Body of pancreas (tissue), 4 donors: ENCODE data around the gene PFDN1. TPM values are rescaled to one million over a fixed set of nuclear protein-coding genes. Genes with fewer than 3 reads are reported as not detected.
"Not testable (repeated sequence)": the region's sequence is repeated elsewhere in the genome, so short reads cannot be mapped to it uniquely, and the experiment has no call there.

Experiments
- ATAC-seq: fragments of 150-250 bp; one replicate; pipeline ENCODE4 v1.9.1; 2016
- DNase-seq, 4 donors: peaks; one replicate each; pipeline ENCODE4 v3.0.0-alpha.2; 2019
- H3K27ac ChIP-seq, 4 donors: fragments of 200-600 bp; sonication (generic); 1 replicate in 3 of 4; 2 replicates in 1 of 4; pipeline versions ENCODE4 v1.5.1 to v1.6.1; 2016 to 2019; ENCODE audit warnings: mild to moderate bottlenecking in 1 of 4, mixed read lengths in 1 of 4, moderate library complexity in 1 of 4
- H3K27me3 ChIP-seq, 2 donors: fragments of 200-600 bp; sonication (generic); one replicate each; pipeline ENCODE4 v1.6.0; 2016; ENCODE audit warnings: mild to moderate bottlenecking in 1 of 2
- H3K36me3 ChIP-seq, 2 donors: fragments of 200-600 bp; sonication (generic); replicated peaks in 1 of 2; 2 replicates each; pipeline ENCODE4 v1.5.1; 2016; ENCODE audit warnings: low read depth in 2 of 2; ENCODE audit not compliant: insufficient read depth in 1 of 2
- H3K4me1 ChIP-seq: fragments of 200-600 bp; sonication (generic); one replicate; pipeline ENCODE4 v1.6.0; 2016
- H3K4me3 ChIP-seq, 2 donors: fragments of 200-600 bp; sonication (generic); 1 replicate in 1 of 2; 2 replicates in 1 of 2; pipeline ENCODE4 v1.5.1; 2016 to 2019
- H3K9me3 ChIP-seq, 3 donors: fragments of 200-600 bp; sonication (generic); 1 replicate in 2 of 3; 2 replicates in 1 of 3; pipeline ENCODE4 v1.5.1; 2016
- POLR2A ChIP-seq, 3 donors: fragments of 450-650 bp; IDR thresholded peaks; one replicate each; pipeline ENCODE4 v1.6.1; 2016; ENCODE audit warnings: antibody characterized with exemption in 3 of 3, mild to moderate bottlenecking in 2 of 3
- WGBS, 2 donors: methylation state at CpG; one replicate each; pipeline ENCODE4 v1.1.5; 2017; 5-methylcytosine and 5-hydroxymethylcytosine counted together
- intact Hi-C: fragments of 100-400 bp; cut with DNase I; formaldehyde crosslinking; loops from one replicate; pipeline ENCODE4 v1.15.1; 2023
- total RNA-seq, 2 donors: library from RNA; depleted of rRNA; stranded (reverse); fragments of >200 nt; gene quantifications; one replicate each; pipeline ENCODE4 v1.1.0, GENCODE V29; 2016
- TF ChIP-seq, protein P1 (sequence below), 7 experiments: fragments of 450-650 bp in 4 of 7; fragments of 200-600 bp in 3 of 7; sonication (generic) in 3 of 7; IDR thresholded peaks; one replicate each; pipeline ENCODE4 v1.5.1; 2016 to 2019; ENCODE audit warnings: antibody characterized with exemption in 7 of 7

PFDN1 gene
- total RNA-seq, 2 donors from 2014 or later: 37.6 to 54.1 TPM

- intact Hi-C loops: no loop called here
- no peak overlapping the region for H3K27ac ChIP-seq
- DNase-seq: no peak
- no peak for ATAC-seq
- H3K4me1 ChIP-seq: peaks cover 59% of the 10 kb centered on the region
- no peaks in the 10 kb centered on the region for H3K9me3 ChIP-seq
- H3K27me3 ChIP-seq: no peaks in the 10 kb centered on the region
- no peak overlapping the region for H3K4me3 ChIP-seq
- TF ChIP-seq, protein P1, sequence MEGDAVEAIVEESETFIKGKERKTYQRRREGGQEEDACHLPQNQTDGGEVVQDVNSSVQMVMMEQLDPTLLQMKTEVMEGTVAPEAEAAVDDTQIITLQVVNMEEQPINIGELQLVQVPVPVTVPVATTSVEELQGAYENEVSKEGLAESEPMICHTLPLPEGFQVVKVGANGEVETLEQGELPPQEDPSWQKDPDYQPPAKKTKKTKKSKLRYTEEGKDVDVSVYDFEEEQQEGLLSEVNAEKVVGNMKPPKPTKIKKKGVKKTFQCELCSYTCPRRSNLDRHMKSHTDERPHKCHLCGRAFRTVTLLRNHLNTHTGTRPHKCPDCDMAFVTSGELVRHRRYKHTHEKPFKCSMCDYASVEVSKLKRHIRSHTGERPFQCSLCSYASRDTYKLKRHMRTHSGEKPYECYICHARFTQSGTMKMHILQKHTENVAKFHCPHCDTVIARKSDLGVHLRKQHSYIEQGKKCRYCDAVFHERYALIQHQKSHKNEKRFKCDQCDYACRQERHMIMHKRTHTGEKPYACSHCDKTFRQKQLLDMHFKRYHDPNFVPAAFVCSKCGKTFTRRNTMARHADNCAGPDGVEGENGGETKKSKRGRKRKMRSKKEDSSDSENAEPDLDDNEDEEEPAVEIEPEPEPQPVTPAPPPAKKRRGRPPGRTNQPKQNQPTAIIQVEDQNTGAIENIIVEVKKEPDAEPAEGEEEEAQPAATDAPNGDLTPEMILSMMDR (IDR thresholded peaks at IDR 0.05): no peak
- TF ChIP-seq POLR2A (IDR thresholded peaks at IDR 0.05): no peak
- H3K36me3 ChIP-seq: no peaks in the 10 kb centered on the region
- 93 to 97% methylated on average over 4 of the region's 4 CpGs for WGBS, 2 donors
These were observed 96.9 kb downstream of the PFDN1 start for GRCh38 chr5:140205952-140206351.

DNA sequence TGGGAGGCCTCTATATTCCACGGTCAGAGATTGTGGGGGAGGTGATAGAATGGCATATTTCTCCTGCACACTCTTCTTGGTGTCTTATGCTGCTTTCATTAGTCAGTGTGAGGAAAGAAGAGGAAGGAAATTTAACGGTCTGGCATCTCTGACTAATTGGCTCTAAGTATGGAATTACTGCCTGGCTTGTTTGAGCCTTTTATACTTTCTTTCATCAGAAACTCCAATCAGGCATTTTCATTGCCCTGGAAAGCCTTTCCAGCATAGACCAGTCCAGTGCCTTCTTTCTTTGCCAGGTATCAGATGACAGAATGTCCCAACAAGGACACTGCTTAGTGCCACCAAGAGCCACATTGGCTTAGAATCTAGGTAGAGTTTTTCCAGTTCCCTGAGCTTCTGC, 97.7 kb downstream of the PFDN1 start:
- no peaks in the 10 kb centered on the region for H3K9me3 ChIP-seq
- H3K27ac ChIP-seq: no peak overlapping the region
- DNase-seq: no peak
- intact Hi-C loops: no loop called here
- H3K4me3 ChIP-seq: no peak overlapping the region
- peak; percentile 25 for ATAC-seq
- 49 to 61% methylated on average over 2 of the region's 2 CpGs for WGBS, 2 donors
- TF ChIP-seq, protein P1 (IDR thresholded peaks at IDR 0.05): no peak
- no peak for TF ChIP-seq POLR2A (IDR thresholded peaks at IDR 0.05)
- peaks cover 59% of the 10 kb centered on the region for H3K4me1 ChIP-seq
- H3K27me3 ChIP-seq: no peaks in the 10 kb centered on the region
- H3K36me3 ChIP-seq: no peaks in the 10 kb centered on the region

DNA sequence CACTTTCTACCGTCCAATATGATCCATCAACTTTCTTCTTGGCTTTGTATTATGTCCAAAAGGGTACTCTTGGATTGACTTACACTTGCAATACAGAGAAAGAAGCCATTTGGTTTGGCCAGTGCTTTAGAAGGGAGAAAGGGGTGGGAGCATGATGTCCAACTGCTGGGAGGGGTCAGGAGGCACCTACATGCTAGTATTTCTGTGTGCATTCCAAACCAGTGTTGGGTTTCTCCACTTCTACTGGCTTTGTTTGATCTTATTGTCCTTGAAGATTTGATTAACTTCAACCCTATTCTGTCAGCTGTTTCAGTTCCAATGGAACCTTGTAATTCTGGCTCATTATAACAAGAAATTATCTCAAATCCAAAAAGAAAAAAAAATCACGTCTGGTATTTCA, 100.3 kb downstream of the PFDN1 start:
- H3K4me3 ChIP-seq: no peak overlapping the region
- no peaks in the 10 kb centered on the region for H3K36me3 ChIP-seq
- no peaks in the 10 kb centered on the region for H3K27me3 ChIP-seq
- H3K27ac ChIP-seq: peak overlapping the region; percentile 7 to 33 (median 26)
- no peak for TF ChIP-seq POLR2A (IDR thresholded peaks at IDR 0.05)
- TF ChIP-seq, protein P1 (IDR thresholded peaks at IDR 0.05): no peak
- ATAC-seq: peak; percentile 81
- H3K4me1 ChIP-seq: peaks cover 63% of the 10 kb centered on the region
- intact Hi-C loops: no loop called here
- 19 to 23% methylated on average over 2 of the region's 2 CpGs for WGBS, 2 donors
- no peaks in the 10 kb centered on the region for H3K9me3 ChIP-seq
- DNase-seq: peak; percentile 25 to 72 (median 58)

DNA sequence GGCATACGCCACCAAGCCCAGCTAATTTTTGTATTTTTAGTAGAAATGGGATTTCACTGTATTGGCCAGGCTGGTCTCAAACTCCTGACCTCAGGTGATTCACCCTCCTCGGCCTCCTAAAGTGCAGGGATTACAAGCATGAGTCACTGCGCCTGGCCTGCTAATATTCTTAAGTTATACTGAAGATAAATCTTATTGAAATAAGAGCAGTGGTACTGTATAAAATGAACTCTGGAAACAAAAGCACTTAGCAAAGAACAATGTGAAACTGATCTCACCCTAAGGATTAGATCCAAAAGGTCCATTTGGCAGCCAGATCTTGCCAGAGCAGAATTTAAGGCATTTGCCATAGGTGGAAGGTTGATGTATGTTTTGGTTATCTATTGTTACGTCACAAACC, 100.8 kb downstream of the PFDN1 start:
- no peak for ATAC-seq

GRCh38 chr5:140198915-140199314, 104.0 kb downstream of the PFDN1 start:
- H3K9me3 ChIP-seq, H3K27me3 ChIP-seq, H3K27ac ChIP-seq, DNase-seq, ATAC-seq, H3K4me3 ChIP-seq, intact Hi-C loops, H3K36me3 ChIP-seq: not testable (repeated sequence)
- WGBS, 2 donors: 92 to 100% methylated on average over 1 of the region's 1 CpG
- H3K4me1 ChIP-seq: peaks cover 65% of the 10 kb centered on the region

More for the DNA sequence above, 100.8 kb downstream of the PFDN1 start:
- no peak for DNase-seq
- intact Hi-C loops: no loop called here
- Histone ChIP-seq H3K36me3 (no peaks in the 10 kb centered on the region), H3K4me3 (no peak overlapping the region), H3K4me1 (peaks cover 63% of the 10 kb centered on the region), H3K9me3 (no peaks in the 10 kb centered on the region), H3K27me3 (no peaks in the 10 kb centered on the region), H3K27ac (peak overlapping the region in 3 of 4 donors; percentile 7 to 33 (median 32))
- 64 to 70% methylated on average over 4 of the region's 4 CpGs for WGBS, 2 donors
- TF ChIP-seq, protein P1 (IDR thresholded peaks at IDR 0.05): no peak
- TF ChIP-seq POLR2A (IDR thresholded peaks at IDR 0.05): no peak
